Mucosa of rectum (tissue), 2 donors: ENCODE data around the gene CROCC2.

Source experiments
- H3K27ac ChIP-seq, 2 donors: one replicate each; pipeline ENCODE4 v1.7.0; 2013; ENCODE audit warnings: inconsistent platforms in 2 of 2, low read depth in 2 of 2, low read length in 2 of 2
- H3K27me3 ChIP-seq, 2 donors: one replicate each; pipeline ENCODE4 v1.7.0; 2013; ENCODE audit warnings: low read length in 2 of 2; ENCODE audit not compliant: control insufficient read depth in 2 of 2, insufficient read depth in 2 of 2
- H3K36me3 ChIP-seq, 2 donors: one replicate each; pipeline ENCODE4 v1.7.0; 2013; ENCODE audit warnings: low read length in 2 of 2; ENCODE audit not compliant: control insufficient read depth in 2 of 2, insufficient read depth in 2 of 2
- H3K4me1 ChIP-seq, 2 donors: one replicate each; pipeline ENCODE4 v1.7.0; 2013; ENCODE audit warnings: low read length in 2 of 2, mild to moderate bottlenecking in 1 of 2; ENCODE audit not compliant: control insufficient read depth in 2 of 2, insufficient read depth in 2 of 2
- H3K4me3 ChIP-seq, 2 donors: one replicate each; pipeline ENCODE4 v1.7.0; 2013; ENCODE audit warnings: low read length in 2 of 2
- H3K9ac ChIP-seq, 2 donors: one replicate each; pipeline ENCODE4 v1.7.0; 2013; ENCODE audit warnings: low read length in 2 of 2, low read depth in 1 of 2, mild to moderate bottlenecking in 1 of 2
- H3K9me3 ChIP-seq, 2 donors: one replicate each; pipeline ENCODE4 v1.7.0; 2013; ENCODE audit warnings: low read length in 2 of 2; ENCODE audit not compliant: control insufficient read depth in 2 of 2
- donor health status: healthy.
- donor health status: Normal muscosa, but diverticular disease.

Gene CROCC2

DNA sequence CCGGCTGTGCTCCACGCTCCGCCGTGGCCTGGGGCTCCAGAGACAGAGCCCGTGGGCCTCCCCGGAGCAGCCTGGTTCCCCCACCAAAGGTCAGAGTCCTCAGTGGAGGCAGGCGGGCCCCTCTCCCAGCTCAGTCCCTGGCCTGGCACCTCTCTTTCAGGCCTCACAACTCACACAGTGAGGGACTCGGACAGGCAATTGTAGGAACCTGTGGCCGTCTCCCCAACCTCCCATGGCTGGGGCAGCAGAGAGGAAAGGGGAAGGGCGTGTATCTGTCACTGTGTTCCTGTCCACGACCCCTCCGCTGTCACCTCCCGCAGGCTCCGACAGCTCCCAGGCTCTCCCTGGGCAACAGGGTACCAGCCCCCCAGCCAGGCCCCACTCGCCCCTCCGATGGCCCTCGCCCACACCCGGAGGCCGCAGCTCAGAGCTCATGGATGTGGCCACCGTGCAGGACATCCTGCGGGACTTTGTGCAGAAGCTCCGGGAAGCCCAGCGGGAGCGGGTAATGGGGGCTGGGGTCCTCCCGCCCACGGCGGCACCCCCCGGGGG lies 59.8 kb downstream of the CROCC2 start:
- Histone ChIP-seq H3K9me3 (no peaks in the 10 kb centered on the region), H3K4me3 (no peak overlapping the region), H3K27ac (no peak overlapping the region), H3K9ac (no peak overlapping the region), H3K27me3 (peaks cover 0 to 4% of the 10 kb centered on the region in 2 donors), H3K36me3 (no peaks in the 10 kb centered on the region), H3K4me1 (peaks cover 5 to 10% of the 10 kb centered on the region in 2 donors)

DNA sequence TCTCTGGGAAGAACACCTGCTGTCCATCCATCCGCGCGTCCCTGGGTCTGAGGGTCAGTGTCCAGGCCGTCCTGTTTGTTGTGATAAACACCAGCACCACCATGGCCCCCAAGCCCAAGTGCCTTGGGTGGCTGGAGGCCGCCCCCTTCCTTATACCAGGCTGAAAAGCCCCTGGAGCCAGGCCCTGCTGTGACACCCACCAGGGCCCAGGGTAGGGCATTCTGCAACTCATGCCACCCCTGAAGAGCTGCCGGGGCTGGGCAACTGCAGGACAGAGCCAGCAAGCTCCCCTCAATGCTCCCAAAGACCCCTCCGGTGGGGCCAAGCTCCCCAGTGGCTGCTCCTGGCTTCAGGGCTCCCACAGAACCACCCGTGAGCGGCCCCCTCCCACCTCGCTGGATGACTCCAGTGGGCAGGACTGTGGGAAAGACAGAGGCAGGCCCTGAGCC lies 60.3 kb downstream of the CROCC2 start:
- Histone ChIP-seq H3K36me3 (no peaks in the 10 kb centered on the region), H3K4me1 (peaks cover under 1 to 5% of the 10 kb centered on the region in 2 donors), H3K9me3 (no peaks in the 10 kb centered on the region), H3K9ac (no peak overlapping the region), H3K4me3 (no peak overlapping the region), H3K27me3 (peaks cover 0 to under 1% of the 10 kb centered on the region in 2 donors), H3K27ac (no peak overlapping the region)

DNA sequence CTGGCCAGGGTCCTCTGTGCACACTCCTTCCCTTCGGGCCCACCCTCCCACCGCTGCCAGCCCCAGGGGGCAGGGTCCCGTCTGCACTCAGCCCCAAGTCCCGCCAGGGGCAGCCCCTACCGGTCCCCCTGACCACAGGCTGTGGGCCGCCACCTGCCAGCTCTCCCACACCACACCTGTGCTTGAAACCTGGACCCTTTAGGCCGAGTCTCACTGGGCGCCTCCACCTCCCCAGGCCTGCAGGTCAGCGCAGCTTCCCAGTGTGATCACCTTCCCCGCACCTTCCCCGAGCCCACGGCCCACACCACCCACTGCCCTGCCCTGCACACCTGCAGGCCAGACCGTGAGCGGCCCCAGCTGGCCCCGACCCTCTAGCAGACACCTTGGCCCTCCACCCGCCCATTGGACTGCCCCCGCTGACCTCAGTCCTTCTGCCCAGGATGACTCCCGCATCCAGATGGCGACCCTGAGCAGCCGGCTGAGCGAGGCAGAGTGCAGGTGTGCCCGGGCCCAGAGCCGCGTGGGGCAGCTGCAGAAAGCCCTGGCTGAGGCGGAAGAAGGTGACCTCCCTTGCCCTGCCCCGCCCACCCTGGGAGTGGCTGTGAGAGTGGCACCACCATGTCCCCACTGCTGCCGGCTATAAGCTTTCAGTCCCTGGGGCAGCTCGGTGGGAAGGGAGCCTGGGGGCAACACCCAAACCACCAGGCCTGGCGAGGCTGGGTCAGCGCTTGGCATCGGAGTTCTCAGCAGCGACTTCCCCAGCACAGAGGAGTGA lies 61.0 kb downstream of the CROCC2 start:
- Histone ChIP-seq H3K9ac (no peak overlapping the region), H3K4me3 (no peak overlapping the region), H3K9me3 (no peaks in the 10 kb centered on the region), H3K27ac (no peak overlapping the region), H3K36me3 (no peaks in the 10 kb centered on the region), H3K4me1 (no peaks in the 10 kb centered on the region), H3K27me3 (no peaks in the 10 kb centered on the region)

DNA sequence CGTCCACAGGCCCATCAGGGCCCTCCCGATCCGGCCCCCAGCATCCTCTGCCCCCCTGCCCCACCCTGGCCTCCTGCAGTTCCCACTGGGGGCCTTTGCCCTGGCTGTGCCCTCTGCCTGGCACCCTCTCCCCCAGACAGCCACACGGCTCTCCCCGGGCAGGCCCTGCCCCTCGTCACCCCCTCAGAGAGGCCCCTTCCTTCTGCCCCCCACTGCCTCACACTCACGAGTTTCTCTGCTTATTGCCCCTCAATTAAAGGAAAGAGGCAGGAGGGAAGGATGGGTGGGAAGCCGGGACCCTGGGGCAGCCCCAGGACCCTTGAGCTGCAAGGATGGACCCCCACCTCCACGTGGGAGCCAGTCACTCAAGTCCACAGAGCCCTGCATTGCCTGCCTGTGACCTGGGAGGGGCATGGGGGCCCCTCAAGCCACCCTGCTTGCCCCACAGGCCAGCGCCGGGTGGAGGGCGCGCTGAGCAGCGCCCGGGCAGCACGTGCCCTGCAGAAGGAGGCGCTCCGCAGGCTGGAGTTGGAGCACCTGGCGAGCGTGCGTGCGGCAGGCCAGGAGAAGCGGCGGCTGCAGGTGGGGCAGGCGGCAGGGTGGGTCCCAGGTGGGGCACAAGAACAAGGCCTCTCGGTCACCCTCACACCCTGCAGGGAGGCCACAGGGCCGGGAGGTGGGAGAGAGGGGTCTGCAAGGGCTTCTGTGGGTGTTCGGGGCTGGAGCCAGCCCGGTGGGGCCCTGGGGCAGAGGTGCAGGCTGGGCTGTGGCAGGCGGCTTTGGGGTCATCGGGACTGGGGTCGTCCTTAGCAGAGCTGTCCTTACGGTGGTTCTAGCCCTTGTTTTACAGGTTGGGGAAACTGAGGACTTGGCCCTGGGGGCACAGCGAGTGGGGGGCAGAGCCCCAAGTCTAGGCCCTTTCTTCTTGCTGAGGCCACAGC lies 61.8 kb downstream of the CROCC2 start:
- H3K9ac ChIP-seq: no peak overlapping the region
- H3K27ac ChIP-seq: no peak overlapping the region
- no peak overlapping the region for H3K4me3 ChIP-seq

DNA sequence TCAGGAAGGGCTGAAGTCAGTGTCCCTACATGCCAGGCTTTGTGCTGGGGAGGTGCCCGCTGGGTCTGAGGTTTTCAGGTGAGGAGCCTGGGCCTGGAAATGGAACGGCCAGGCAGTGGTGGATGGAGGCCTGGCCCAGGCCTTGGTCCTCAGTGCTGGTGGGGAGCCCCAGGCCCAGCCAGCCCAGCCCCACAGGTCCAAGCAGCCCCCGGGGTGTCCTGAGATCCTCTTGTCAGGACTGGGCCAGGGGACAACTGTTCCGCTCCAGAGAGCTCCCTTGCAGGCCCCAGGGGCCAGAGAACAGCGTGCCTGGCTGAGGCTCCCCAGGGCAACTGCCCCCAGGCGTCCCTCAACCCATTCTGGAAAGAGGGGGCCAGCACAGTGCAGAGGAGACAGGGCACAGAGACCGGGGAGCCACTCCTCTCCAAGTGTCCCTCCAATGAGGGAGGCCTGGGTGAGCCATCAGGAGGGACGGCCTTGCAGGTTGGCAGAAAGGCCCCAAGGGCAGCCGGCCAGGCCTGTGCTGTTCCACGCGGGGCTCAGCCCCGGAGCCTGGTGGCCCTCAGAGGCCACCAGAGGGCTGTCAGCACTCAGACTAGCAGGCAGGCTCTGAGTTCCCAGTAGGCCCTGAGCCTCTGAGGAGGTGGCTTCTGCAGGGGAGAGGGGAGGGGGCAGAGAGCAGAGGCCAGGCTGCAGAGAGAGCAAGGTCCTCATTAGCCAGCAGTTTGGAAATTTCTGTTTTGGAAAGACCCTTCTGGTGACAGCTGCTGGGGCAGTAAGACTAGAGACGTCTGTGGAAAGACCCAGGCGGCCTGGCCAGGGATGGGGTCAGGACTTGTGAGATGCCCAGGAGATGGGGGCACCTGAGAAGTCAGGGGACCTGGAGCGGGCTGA lies 62.8 kb downstream of the CROCC2 start:
- Histone ChIP-seq H3K27me3 (no peaks in the 10 kb centered on the region), H3K4me3 (no peak overlapping the region), H3K36me3 (no peaks in the 10 kb centered on the region), H3K4me1 (no peaks in the 10 kb centered on the region), H3K9ac (no peak overlapping the region), H3K27ac (no peak overlapping the region), H3K9me3 (no peaks in the 10 kb centered on the region)

More for the DNA sequence above, 61.8 kb downstream of the CROCC2 start:
- H3K9me3 ChIP-seq: no peaks in the 10 kb centered on the region
- H3K4me1 ChIP-seq: no peaks in the 10 kb centered on the region
- no peaks in the 10 kb centered on the region for H3K36me3 ChIP-seq
- H3K27me3 ChIP-seq: no peaks in the 10 kb centered on the region

DNA sequence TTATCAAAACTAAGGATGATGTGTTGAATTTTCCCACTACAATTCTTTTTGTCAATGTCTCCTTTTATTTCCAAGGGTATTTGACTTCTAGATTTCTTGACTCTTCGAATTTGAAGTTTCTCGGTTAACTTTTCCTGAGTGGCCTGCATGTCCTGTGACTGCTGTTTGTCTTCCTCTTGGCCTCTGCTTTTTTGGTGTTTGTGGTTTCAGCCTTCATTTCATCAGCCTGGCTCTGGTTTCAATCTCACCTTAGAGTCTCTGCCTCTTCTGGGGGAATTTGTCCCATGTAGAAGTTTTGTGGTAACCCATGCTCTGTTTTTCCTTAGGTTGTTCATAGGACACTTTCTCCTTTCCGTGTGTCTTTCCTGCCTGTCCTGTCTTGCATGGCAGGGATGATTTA lies 64.0 kb downstream of the CROCC2 start:
- no peaks in the 10 kb centered on the region for H3K27me3 ChIP-seq

DNA sequence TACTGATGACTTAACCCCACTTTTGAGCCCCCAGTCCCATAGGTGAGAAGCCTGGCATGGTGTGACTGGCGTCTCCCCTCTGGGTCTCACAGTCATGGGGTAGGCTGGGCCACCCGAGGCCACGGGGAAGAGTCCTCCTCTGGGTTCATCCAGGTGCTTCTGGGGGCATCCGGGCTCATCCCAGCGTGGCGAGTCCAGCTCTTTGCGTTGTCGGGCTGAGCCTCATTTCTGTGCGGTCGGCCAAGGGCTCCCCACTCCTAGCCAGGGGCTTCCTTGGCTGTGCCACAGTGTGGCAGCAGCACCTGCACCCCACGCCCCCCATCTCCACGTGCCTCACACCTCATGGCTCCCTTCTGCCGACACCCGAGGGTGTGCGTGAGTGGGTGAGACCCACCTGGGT lies 64.7 kb downstream of the CROCC2 start:
- H3K36me3 ChIP-seq: no peaks in the 10 kb centered on the region
- H3K27me3 ChIP-seq: no peaks in the 10 kb centered on the region

More for the DNA sequence above, 64.0 kb downstream of the CROCC2 start:
- no peaks in the 10 kb centered on the region for H3K36me3 ChIP-seq
- H3K9me3 ChIP-seq: no peaks in the 10 kb centered on the region
- no peak overlapping the region for H3K4me3 ChIP-seq
- no peak overlapping the region for H3K27ac ChIP-seq
- H3K4me1 ChIP-seq: no peaks in the 10 kb centered on the region
- no peak overlapping the region for H3K9ac ChIP-seq

DNA sequence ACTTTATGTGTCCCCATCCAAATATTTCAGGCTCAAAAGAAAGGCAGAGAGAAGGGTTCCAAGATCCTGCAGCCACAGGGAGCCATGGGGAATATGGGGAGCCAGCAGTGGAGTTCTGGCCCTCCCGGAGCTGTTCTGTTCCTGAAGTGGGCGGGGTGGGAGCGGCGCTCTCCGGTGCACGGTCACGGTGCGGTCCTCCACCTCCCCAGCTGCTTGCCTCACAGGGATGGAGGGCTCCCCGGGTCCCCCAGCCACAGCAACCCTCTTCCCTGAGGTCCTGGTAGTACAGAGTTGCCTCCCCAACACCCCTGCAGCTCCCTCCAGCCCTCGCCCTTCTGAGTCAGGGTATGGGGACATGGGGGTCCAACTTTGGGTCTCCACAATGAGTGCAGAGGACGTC lies 66.1 kb downstream of the CROCC2 start:
- Histone ChIP-seq H3K4me3 (no peak overlapping the region), H3K4me1 (no peaks in the 10 kb centered on the region), H3K27ac (no peak overlapping the region), H3K36me3 (no peaks in the 10 kb centered on the region), H3K9ac (no peak overlapping the region), H3K9me3 (no peaks in the 10 kb centered on the region), H3K27me3 (no peaks in the 10 kb centered on the region)

More for the DNA sequence above, 64.7 kb downstream of the CROCC2 start:
- H3K27ac ChIP-seq: no peak overlapping the region
- no peak overlapping the region for H3K9ac ChIP-seq
- no peak overlapping the region for H3K4me3 ChIP-seq
- no peaks in the 10 kb centered on the region for H3K9me3 ChIP-seq
- H3K4me1 ChIP-seq: no peaks in the 10 kb centered on the region

DNA sequence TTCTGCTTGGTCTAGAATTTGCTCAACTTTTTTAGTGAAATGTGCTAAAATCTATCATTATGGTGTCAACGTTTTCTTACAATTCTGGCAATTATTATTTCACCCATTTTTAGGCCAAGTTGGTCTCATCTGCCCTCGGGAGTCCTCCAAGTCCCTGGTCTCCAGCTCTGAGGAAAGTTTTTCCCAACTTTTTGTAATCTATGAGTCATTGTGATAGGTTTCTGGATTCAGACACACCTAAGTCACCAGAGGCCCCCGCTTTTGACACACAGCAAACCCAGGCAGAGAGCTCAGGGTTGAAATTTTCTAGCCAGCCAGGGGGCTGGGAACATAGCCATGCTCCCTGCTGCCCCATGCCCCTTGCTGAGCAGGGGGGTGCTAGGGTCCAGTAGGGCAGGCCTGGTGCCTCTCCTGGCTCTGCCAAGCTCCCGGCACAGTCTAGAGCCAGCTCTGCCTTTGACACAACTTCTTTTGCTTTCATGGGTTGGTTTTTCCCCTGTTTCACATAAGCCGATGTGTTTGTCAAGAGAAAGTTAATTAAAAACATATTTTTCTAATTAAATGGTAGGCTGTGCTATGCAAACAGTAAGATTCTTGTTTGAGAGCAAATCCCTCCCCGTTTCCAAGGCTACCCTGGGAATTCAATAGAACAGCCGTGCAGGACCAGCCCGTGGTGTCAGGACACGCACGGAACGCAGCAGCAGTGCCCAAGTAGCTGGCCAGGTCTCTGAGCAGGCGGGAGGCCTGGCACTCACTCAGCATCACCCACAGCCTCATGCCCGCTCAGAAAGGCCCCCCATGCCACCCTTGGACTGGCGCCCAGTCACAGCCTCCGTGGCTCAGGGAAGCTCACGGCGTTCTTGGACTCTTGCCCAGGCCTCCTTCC lies 66.7 kb downstream of the CROCC2 start:
- Histone ChIP-seq H3K4me1 (no peaks in the 10 kb centered on the region), H3K27me3 (no peaks in the 10 kb centered on the region), H3K36me3 (no peaks in the 10 kb centered on the region), H3K9ac (no peak overlapping the region), H3K27ac (no peak overlapping the region), H3K9me3 (no peaks in the 10 kb centered on the region), H3K4me3 (no peak overlapping the region)
